Astrocyte of the hippocampus (primary cell): ENCODE data around the gene PRXL2B.
"Not testable (repeated sequence)": the region's sequence is repeated elsewhere in the genome, so short reads cannot be mapped to it uniquely, and the experiment has no call there.

Experiments
- DNase-seq: peaks from one replicate; pipeline ENCODE4 v3.0.0; 2011; ENCODE audit warnings: low read depth, low spot score

The PRXL2B gene

DNA sequence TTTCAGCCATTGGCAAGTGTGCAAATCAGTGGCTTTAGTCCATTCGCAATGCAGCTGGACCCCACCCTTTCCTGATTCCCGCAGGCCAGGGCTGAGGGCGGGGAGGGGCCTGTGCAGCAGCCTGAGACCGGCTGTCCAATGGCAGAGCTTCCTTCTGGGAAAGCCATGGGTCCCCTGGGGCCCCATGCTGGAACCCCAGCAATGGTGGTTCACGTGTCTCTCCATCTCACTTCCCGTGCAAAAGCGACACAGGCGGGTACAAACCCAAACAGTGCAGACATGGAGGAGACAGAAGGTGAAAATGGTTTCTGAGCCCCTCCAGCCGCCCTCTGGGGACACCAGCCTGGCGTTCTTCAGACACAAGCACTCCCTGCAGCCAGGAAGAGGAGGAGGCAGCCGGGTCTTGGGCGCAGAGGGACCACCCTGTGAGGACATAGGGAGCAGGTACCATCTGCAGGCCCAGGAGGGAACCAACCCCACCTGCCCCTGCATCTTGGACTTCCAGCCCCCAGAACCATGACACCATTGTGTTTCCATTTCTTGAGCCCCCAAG is 36.2 kb upstream of the PRXL2B start:
- DNase-seq = not testable (repeated sequence)

DNA sequence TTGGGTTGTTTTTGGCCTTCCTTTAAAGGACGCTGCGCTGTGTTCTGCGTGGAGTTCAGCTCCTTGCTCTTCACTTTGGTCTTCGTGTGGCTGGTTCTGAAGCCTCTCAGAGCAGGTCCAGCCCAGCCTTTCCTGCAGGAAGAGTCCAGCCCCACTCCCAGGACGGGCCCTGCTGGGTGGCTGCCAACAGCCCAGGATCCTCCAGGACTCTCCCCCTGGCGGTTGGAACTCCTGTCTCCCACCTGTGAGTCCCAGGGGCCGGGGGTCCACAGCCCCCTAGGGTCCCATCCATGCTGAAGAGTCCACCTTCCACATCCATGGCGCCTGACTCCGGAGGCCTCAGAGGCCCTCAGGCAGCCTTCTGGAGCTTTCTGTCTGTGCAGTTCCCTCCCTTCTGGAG is 35.0 kb upstream of the PRXL2B start:
- not testable (repeated sequence) for DNase-seq

DNA sequence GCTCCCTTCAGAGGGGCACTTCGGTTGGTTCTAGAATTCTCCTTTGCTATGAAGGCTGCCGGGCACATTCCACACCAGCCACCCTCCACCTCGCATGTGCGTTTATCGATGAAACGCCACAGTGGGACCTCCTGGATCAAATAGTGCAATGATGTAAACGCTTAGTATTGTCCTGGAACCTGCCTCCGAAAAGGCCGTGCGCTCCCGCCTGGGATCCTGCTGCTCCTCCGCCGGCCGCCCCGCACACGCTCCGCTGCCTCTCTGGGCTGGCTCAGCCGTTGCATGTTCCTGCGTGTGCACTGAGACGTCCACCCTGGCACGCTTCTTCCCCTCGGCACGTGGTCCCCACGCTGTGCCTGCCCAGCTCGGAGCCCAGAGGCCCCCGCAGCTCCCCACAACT is 34.4 kb upstream of the PRXL2B start:
- no peak for DNase-seq

DNA sequence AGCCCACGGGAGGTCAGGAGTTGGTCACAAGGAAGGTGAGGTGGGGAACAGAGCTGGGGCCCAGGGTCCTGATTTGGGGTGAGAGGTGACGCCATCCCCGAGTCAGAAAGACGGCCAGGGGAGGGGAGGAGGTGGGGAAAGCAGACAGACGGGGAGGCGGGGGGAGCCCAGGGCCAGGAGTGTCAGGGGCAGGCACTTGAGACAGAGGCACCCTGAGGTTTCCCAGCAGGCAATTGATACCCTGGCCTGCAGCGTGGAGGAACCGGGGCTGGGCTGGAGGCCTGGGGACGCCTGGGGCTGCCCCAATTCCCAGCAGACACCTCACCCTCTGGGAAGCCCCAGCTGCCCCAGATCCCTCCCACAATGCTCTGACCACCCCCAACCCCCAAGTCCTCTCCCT is 33.5 kb upstream of the PRXL2B start:
- not testable (repeated sequence) for DNase-seq

DNA sequence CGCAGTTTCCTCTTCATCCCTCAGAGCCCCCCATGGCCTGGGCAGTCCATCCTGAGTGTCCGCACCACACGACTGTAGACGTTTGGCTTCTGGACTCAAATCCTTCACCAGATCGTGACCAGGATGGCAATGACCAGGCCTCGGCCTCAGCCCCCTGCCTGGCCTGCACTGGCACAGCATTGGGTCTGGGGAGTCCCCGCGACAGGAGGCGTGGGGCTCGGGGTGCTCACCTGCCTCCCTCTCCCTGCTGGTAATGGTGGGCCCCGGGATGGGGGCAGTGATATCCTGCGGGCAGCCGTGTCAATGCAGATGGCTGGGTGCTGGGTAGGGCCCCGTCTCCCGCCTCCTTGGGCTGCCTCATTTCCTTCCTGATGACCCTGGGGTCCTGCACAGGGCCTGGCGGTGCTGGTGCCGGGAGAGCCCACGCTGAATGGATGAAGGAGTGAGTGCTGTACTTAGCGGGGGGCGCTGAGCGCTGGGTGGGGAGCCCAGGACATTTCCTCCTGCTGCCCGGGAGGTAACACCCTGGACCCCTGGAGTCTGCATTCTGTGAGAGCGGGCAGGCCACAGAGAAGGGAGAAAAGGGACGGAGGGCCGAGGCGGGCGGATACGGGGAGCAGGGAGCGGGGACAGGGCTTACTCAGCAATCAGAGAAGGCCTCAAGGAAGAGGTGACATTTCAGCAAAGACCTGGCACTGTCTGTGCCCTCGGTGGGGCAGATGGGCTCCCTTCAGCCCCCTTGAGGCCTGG is 32.5 kb upstream of the PRXL2B start:
- DNase-seq = no peak

DNA sequence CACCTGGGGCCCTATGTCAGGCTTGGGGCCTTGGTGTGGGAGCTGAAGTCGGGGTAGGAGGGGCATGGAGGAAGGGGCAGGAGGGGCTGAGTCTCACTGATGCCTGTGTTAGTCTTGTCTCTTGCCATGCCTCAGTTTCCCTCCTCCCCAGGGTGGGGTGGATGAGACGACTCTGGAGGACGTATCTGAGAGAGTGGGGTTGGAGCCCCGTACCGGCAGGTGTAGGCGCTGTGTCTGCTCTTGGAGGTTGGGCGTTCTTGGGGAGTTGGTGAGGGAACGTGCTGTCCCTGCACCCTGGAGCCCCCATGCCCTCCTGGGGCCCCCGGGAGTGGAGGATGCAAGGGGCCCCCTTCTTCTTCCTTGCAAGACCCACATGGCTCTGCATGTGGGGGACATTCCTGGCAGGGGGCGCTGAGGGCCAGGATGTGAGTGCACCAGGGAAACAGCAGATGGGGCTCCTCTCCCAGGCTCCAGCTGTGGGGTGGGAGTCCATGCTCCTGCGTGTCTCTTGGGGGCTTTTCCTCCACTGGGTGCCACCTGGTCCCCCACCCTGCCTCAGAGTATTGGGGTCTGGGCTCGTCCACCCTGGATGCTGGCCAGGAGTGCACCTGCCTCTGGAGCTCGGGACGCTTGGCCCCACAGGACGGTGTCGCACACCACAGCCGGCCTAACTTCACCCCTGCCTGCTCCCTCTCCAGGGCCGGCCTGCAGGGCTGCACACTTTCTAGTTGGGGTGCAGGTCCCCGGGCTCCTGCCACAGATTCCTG is 31.8 kb upstream of the PRXL2B start:
- DNase-seq = no peak

DNA sequence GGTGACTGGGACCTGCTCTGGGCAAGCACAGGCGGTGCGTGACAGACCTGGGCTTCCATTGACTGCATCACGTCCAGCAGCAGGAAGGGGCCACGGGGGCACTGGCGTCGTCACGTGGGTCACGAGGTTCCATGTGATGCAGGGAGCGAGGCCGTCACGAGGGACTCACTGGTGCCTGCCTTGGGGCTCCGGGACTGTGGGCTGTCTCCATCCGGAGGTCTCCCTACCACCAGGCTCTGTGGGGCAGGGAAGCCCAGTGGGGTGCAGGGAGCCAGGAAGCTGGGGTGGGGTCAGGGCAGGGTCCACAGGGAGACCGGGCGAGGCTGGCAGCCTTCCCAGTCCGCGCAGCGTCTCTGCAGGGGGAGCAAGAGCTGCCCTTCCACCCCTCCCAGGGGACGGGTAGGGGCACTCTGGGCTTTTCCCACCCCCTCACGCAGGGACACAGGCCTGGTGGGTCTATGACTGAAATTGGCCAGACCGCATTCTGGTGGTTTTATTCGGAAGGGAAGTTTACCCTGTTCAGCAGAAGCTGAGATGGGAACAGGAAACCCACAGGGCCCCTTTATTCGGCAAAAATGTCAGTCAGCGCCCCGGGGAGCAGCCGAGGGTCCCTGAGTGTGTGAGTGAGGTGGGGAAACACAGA is 30.8 kb upstream of the PRXL2B start:
- DNase-seq = no peak

DNA sequence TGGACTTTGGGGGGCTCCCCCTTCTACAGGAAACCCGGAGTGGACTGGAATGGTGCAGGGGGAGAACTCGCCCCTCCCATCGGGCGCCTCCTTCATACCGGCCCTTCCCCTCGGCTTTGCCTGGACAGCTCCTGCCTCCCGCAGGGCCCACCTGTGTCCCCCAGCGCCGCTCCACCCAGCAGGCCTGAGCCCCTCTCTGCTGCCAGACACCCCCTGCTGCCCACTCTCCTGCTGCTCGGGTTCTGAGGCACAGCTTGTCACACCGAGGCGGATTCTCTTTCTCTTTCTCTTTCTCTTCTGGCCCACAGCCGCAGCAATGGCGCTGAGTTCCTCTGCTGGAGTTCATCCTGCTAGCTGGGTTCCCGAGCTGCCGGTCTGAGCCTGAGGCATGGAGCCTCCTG is 30.3 kb upstream of the PRXL2B start, which contains the start of gene TNFRSF14:
Gene TNFRSF14, plus strand, starts transcription at position 95 of the 401 bp plus-strand sequence. Its CDS starts 294 bp downstream, at position 389.
- peak; percentile 70 for DNase-seq

DNA sequence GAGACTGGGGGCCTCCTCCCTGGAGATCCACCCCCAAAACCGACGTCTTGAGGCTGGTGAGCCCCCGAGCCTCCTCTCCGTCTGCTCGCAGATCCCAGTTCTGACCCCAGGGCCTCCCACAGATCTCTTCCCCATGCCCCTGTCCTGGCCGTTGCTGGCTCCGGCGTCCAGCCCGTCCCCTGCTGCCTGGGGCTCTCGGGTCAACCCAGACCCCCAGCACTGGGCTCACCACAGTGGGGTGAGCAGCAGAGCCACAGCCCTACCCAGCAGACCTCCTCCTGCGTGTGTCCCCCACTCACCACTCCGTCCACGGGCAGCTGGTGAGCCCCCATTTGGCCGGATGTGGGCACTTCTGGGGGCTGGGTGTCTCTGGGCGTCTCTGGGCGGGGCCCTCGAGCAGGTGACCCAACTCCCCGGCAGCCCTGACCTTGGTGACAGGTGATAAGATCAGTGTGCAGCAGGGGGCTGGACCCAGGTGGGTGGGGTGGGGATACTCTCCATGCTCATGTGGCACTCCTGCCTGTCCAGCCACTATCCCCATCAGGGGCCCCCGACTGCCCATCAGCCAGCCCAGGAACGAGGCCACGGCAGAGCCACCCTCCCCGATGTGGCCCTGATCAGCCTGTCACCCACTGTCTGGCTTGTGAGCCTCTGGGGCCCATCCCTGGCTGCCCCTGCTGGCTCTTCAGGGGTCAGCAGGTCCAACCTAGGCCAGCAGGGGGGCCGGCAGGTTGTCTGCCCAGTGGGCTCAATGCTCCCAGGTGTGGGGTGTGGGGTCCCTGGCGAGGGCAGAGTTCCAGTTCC is 29.7 kb upstream of the PRXL2B start:
- DNase-seq = no peak

DNA sequence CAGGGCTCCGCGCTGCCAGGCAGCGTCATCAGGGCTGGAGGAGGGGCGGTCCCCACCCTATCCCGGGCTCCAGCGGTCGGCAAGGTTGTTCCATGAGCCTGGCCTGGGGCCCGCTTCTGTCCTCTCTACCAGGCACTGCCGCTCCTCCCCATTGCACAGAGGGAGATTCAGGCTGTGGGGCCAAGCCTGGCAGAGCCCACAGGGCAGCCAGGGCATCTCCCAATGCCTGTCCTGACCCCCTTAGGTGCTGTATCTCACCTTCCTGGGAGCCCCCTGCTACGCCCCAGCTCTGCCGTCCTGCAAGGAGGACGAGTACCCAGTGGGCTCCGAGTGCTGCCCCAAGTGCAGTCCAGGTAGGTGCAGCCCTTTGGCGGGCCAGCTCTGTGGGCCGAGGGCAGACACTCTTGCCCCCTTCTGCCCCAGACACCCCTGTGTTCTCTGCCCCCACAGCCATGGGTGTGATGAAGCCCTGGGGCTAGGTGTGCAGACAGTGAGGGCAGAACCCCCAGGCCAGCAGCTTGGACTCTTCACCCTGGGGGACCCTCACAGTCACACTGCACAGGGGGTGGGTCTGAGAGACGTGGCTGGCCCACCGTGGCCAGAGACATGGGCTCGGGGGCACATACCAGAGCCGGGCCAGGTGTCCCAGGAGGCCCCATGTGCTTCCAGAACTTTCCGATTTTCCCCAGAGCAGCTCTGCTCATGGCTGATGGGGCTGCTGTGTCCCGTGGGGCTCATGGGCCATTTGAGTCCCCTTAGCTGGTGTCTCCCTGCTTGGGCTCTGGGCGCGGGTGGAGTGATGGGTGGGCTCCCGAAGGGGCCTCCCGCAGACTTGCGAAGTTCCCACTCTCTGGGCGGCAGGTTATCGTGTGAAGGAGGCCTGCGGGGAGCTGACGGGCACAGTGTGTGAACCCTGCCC is 28.8 kb upstream of the PRXL2B start:
- no peak for DNase-seq

DNA sequence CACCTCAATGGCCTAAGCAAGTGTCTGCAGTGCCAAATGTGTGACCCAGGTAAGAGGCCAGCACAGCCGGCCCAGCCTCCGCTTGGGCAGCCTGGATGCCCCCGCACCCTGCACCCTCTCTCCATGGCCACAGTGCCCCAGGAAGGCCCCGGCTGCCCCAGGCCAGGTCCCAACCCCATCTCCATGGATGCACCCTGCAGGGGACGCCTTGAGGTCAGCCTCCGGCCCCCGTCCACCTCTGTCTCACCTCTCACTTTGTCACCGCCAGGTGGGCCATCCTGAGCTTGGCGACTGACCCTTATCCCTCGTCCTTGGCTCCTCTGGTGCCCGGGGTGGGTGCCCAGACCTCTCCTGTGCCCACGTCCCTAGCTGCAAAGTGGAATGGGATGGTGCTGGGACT is 28.2 kb upstream of the PRXL2B start:
- DNase-seq = no peak

DNA sequence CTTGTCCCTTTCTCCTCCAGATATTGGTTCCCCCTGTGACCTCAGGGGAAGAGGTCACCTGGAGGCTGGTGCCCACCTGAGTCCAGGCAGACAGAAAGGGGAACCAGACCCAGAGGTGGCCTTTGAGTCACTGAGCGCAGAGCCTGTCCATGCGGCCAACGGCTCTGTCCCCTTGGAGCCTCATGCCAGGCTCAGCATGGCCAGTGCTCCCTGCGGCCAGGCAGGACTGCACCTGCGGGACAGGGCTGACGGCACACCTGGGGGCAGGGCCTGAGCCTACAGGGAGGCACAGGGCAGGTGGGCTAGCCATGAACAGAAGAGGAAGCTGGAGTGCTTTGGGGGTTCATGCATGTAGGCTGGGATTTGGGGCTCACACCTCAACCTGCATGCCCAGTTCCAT is 27.7 kb upstream of the PRXL2B start:
- no peak for DNase-seq

DNA sequence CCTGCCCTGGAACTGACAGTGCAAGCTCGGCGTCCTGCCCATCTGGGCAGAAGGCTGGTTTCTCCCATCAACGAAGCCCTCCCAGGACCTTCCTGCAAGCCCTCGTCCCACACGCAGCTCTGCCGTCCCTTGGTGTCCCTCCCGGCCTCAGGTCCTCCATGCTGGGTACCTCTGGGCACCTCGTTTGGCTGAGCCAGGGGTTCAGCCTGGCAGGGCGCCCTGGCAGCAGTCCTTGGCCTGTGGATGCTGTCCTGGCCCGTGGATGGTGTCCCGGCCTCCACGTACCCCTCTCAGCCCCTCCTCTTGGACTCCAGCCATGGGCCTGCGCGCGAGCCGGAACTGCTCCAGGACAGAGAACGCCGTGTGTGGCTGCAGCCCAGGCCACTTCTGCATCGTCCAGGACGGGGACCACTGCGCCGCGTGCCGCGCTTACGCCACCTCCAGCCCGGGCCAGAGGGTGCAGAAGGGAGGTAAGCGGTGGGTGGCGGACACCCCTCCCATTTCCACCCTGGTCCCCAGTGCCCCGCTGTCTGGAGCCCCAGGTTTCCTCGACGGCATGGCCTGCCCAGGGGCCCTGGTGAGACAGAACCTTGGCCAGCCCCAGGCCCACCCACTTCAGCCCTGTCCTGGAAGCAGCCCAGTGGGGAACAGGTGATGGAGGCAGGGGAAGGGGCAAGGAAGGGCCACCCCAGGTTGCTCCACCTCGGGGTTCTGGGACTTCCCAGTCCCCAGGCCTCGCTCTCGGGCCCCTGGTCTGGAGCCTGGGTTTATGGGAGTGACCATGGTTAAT is 26.9 kb upstream of the PRXL2B start:
- no peak for DNase-seq

DNA sequence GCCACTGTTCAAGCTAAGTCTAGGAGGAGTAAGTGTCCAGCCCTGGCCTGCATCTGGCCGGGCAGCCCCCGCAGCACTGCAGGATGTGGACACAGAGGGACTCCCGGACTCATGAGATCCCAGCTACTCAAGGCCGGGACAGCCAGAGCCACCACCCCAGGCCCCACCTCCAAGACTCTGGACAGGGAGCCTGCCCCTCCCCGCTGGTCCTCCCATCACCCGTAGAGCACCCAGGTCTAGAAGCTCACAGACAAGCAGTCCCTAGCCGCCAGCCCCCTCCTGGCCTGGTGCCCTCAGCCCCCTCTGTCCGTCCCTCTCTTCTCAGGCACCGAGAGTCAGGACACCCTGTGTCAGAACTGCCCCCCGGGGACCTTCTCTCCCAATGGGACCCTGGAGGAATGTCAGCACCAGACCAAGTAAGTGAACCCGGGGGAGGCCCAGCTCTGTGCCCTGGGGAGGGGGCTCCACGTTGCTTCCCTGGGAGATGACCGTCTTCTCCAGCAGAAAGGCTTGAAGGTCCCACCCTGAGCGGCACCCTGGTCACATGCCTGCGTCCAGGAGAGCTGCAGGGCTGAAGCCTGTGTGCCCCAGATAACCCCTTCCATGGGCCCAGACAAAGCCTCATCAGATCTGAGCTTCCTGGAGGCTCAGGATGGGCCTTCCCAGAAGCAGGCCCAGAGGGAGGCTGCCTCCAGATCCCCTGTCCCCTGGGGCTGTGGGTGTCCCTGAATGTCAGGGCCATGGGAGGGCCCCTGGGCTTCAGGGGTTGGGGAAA is 26.1 kb upstream of the PRXL2B start:
- DNase-seq = no peak

DNA sequence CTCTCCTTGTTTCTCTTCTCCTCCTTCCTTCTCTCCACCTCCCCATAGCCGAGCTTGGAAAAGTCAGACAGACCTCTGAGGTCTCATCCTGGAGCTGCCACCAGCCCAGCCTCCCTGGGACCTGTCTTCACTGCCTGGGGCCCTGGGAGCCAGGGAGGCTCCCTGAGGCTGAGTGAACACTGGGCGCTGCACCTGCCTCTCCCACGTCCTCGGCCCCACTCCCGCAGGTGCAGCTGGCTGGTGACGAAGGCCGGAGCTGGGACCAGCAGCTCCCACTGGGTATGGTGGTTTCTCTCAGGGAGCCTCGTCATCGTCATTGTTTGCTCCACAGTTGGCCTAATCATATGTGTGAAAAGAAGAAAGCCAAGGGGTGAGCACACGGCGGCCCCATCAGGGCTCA is 25.1 kb upstream of the PRXL2B start:
- no peak for DNase-seq

DNA sequence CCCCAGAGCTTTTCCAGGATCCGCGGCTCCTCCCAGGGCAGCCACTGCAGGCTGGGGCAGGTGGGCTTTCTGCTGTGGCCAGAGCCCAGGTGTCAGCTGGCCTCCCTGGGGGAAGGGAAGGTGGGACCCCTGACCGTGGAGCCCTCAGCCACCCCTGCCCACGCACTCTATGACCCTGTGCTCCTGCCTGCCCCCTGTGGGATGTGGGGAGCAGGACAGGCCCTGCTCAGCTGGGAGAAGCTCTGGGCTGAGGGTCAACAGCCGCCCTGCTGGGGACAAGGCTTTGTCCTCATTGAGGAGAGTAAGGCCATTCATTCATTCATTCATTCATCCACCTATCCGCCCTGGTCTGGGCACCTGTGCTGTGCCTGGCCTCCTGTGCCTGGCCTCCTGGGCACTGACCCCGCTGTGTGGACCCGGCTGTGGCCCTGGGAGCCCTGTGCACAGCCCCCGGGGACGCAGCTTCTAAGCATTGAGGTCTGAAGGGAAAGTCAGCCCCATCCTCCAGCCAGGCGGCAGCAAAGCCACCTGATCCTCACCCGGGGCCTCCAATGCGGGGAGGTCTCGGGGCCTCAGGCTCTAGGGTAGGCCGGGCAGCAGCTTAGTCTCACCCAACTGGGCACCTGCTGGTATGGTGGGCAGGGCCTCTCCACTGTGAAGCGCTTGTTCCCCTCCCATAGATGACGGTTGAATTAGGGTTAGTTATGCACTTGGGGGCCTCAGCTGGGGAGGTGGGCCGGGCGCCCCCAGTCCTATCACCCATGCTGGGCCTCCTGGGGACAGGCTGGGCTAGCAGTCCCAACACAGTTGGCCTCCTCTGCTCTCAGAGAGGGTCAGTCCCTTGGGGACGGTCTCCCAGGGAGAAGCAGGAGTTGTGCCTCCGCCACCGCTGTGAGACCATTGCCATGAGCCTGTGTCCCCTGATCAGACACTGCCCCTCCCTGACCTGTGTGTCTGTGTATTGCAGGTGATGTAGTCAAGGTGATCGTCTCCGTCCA is 24.4 kb upstream of the PRXL2B start:
- DNase-seq = no peak

DNA sequence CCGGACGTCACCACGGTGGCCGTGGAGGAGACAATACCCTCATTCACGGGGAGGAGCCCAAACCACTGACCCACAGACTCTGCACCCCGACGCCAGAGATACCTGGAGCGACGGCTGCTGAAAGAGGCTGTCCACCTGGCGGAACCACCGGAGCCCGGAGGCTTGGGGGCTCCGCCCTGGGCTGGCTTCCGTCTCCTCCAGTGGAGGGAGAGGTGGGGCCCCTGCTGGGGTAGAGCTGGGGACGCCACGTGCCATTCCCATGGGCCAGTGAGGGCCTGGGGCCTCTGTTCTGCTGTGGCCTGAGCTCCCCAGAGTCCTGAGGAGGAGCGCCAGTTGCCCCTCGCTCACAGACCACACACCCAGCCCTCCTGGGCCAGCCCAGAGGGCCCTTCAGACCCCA is 23.4 kb upstream of the PRXL2B start:
- no peak for DNase-seq
